Subcutaneous preadipocyte (primary cell): ENCODE data around the gene CHST7. TPM values are rescaled to one million over a fixed set of nuclear protein-coding genes. Genes with fewer than 3 reads are reported as not detected.

ENCODE experiments used
- small RNA-seq: library from RNA; depleted of rRNA; stranded (forward); fragments of <200 nt; gene quantifications from one replicate; pipeline ENCODE3, GENCODE V24; 2012
- total RNA-seq: library from RNA; depleted of rRNA; stranded (reverse); fragments of >200 nt; gene quantifications from 2 replicates; pipeline ENCODE4 v1.2.3, GENCODE V29; 2012

The CHST7 gene, protein sequence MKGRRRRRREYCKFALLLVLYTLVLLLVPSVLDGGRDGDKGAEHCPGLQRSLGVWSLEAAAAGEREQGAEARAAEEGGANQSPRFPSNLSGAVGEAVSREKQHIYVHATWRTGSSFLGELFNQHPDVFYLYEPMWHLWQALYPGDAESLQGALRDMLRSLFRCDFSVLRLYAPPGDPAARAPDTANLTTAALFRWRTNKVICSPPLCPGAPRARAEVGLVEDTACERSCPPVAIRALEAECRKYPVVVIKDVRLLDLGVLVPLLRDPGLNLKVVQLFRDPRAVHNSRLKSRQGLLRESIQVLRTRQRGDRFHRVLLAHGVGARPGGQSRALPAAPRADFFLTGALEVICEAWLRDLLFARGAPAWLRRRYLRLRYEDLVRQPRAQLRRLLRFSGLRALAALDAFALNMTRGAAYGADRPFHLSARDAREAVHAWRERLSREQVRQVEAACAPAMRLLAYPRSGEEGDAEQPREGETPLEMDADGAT
- 16.9 and 22.7 TPM in 2 replicates for total RNA-seq

DNA sequence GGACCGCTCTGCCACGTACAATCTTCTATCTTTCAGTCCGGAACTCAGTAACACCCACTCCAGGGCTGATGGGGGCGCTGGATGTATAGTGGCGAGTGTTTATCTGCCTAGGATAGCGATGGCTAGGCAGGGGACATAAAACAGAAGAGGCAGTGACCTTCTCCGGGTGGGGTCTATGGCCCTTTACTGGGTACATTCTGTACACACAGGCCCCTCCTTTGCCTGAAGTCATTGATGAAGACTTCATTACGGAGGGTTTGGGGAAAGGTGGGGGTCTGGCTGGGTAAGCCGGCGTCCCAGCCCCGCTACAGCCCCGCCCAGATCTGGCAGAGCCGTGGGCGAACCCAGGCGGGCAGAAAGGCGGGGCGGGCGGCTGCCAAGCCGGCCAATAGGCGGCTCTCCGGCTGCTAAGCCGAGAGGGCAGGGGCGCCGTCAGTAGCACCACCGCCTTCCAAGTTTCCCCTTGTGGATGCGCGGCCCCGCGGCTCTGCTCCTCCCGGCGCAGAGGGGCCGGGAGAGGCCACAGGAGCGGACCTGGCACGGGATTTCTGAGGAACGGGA is at the start of gene CHST7:
Gene CHST7 (plus strand): TSS at position 435 of the 561 bp plus-strand sequence. CDS start 167 bp downstream, outside the sequence.

DNA sequence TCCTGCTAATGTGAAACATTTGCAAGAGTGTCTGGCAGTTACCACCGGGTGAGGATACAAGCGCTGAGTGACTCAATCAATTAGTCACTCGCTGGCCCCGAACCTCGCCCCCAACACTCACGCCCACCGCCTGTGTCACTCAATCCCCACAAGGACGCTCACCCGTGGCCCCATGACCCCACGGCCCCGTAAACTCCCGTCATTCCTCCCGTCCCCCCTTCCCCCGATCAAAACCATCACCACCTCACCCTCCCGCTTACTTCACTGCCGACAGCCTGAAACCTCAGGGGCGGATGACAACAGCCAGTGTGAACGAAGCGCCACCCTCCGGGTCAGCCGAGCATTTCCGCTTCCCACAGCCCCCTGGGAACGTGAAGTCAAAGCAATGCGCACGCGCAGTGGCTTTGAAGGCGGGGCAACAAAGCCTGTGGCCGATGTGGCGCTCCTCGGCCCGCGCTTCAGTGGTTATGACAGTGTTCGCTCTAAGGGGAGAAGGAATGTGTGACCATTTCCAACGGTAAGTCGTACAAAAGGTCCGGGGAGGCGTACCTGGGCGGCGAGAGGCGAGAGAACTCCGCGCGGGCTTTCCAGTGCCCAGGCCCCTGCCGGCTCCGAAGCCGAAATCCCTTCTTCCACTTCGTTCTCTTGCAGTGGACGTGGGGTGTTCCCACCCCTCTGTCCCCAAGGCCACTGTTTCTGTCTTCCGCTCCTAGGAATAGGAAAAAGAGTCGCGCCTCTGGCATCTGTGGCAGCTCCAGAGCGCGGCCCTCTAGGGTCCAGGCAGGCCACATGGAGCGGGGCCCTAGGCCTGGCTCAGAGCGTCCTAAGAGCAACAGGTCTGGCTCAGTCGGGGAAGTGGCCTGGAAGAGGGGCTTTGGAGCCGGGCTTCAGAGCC is 28.2 kb upstream of the CHST7 start, which contains the start of gene ZNF674:
Gene ZNF674 (minus strand): TSS at position 311 of the 895 bp plus-strand sequence. CDS start 3,334 bp downstream, outside the sequence.

Small RNA genes within 50 kb of the gene (small RNA-seq; reads per million reads assigned to genes)
- not detected for gene RF00017

Other genes starting within 250 kb of the CHST7 start
- 1.1 and 2.3 TPM in 2 replicates for gene ZNF674, start 28.3 kb upstream of the CHST7 start, total RNA-seq
- 30.5 and 37.5 TPM in 2 replicates for gene SLC9A7, start 185.4 kb downstream of the CHST7 start, total RNA-seq